GM23338 (cell line): ENCODE data around the gene FAT3. TPM values are rescaled to one million over a fixed set of nuclear protein-coding genes. Genes with fewer than 3 reads are reported as not detected.
A peak's percentile ranks its signal among the peaks of the same experiment; 100 is the strongest.

ENCODE experiments used
- ATAC-seq: fragments of 200-7000 bp; cut with Tn5 transposase; 3 replicates; pipeline ENCODE4 v1.9.1; 2020
- DNase-seq: peaks from one replicate; pipeline ENCODE4 v3.0.0-alpha.2; 2015; ENCODE audit warnings: low spot score
- H2AFZ ChIP-seq: fragments of 200-600 bp; sonication (generic); 2 replicates; pipeline ENCODE4 v1.8.0; 2016; ENCODE audit warnings: antibody characterized with exemption, mild to moderate bottlenecking, moderate library complexity
- H3F3A ChIP-seq: fragments of 200-600 bp; sonication (generic); replicated peaks from 2 replicates; pipeline ENCODE4 v1.8.0; 2017; ENCODE audit warnings: antibody characterized with exemption, mixed run types, low read depth
- H3K27ac ChIP-seq: fragments of 200-600 bp; sonication (generic); 2 replicates; pipeline ENCODE4 v1.6.1; 2016; ENCODE audit warnings: low read depth
- H3K27me3 ChIP-seq: fragments of 200-600 bp; sonication (generic); 2 replicates; pipeline ENCODE4 v1.8.0; 2016; ENCODE audit warnings: mild to moderate bottlenecking, mixed run types, moderate library complexity; ENCODE audit not compliant: insufficient read depth
- H3K36me3 ChIP-seq: fragments of 200-600 bp; sonication (generic); 2 replicates; pipeline ENCODE4 v1.8.0; 2016; ENCODE audit warnings: mild to moderate bottlenecking; ENCODE audit not compliant: insufficient read depth
- H3K4me1 ChIP-seq: fragments of 200-600 bp; sonication (generic); 2 replicates; pipeline ENCODE4 v1.8.0; 2016; ENCODE audit warnings: mild to moderate bottlenecking, moderate library complexity; ENCODE audit not compliant: insufficient read depth
- H3K4me2 ChIP-seq: fragments of 200-600 bp; sonication (generic); 2 replicates; pipeline ENCODE4 v1.7.1; 2017; ENCODE audit warnings: mixed run types
- H3K4me3 ChIP-seq: fragments of 200-600 bp; sonication (generic); 2 replicates; pipeline ENCODE4 v1.6.1; 2016; ENCODE audit warnings: mixed run types
- H3K79me2 ChIP-seq: fragments of 200-600 bp; sonication (generic); replicated peaks from 2 replicates; pipeline ENCODE4 v1.8.0; 2017; ENCODE audit warnings: mild to moderate bottlenecking; ENCODE audit not compliant: insufficient read depth
- H3K9me2 ChIP-seq: fragments of 200-600 bp; sonication (generic); 2 replicates; pipeline ENCODE4 v1.8.0; 2017; ENCODE audit not compliant: insufficient read depth
- H4K20me1 ChIP-seq: fragments of 200-600 bp; sonication (generic); replicated peaks from 2 replicates; pipeline ENCODE4 v1.8.0; 2017; ENCODE audit warnings: mild to moderate bottlenecking; ENCODE audit not compliant: insufficient read depth
- H3K27ac Mint-ChIP-seq: 2 replicates; pipeline ENCODE4 v1.8.0; 2020; ENCODE audit warnings: inconsistent platforms, mild to moderate bottlenecking, moderate library complexity, mixed read lengths
- H3K27me3 Mint-ChIP-seq: 3 replicates; pipeline ENCODE4 v1.8.0; 2022; ENCODE audit warnings: low read depth, mild to moderate bottlenecking, moderate library complexity, mixed read lengths, inconsistent platforms; ENCODE audit not compliant: insufficient read depth, poor library complexity
- H3K36me3 Mint-ChIP-seq: 3 replicates; pipeline ENCODE4 v1.8.0; 2021; ENCODE audit warnings: low read depth, mild to moderate bottlenecking, inconsistent platforms, moderate library complexity, mixed read lengths
- H3K4me1 Mint-ChIP-seq: 3 replicates; pipeline ENCODE4 v1.8.0; 2020; ENCODE audit warnings: mild to moderate bottlenecking, inconsistent platforms, mixed read lengths
- H3K4me3 Mint-ChIP-seq: 3 replicates; pipeline ENCODE4 v1.8.0; 2021; ENCODE audit warnings: moderate library complexity, mild to moderate bottlenecking, inconsistent platforms, mixed read lengths
- H3K9me3 Mint-ChIP-seq: 3 replicates; pipeline ENCODE4 v1.8.0; 2020; ENCODE audit warnings: moderate library complexity, mild to moderate bottlenecking, inconsistent platforms, mixed read lengths
- ETS1 ChIP-seq: IDR thresholded peaks from 2 replicates; pipeline ENCODE4 v1.6.1; 2016; ENCODE audit warnings: antibody characterized with exemption
- EZH2 ChIP-seq: fragments of 200-600 bp; sonication (generic); IDR thresholded peaks from one replicate; pipeline ENCODE4 v1.8.0; 2017; ENCODE audit warnings: antibody characterized with exemption, mild to moderate bottlenecking, low read depth; ENCODE audit not compliant: unreplicated experiment
- STAT1 ChIP-seq: IDR thresholded peaks from one replicate; pipeline ENCODE4 v1.6.1; 2016; ENCODE audit warnings: antibody characterized with exemption; ENCODE audit not compliant: unreplicated experiment
- ZNF114 ChIP-seq: fragments of 250-450 bp; sonication (Bioruptor Pico); IDR thresholded peaks from 2 replicates; pipeline ENCODE4 v1.5.0; 2020; ENCODE audit warnings: mild to moderate bottlenecking, moderate library complexity
- ZNF462 ChIP-seq: fragments of 250-450 bp; sonication (Bioruptor Pico); IDR thresholded peaks from 2 replicates; pipeline ENCODE4 v1.5.0; 2020; ENCODE audit warnings: mild to moderate bottlenecking, moderate library complexity
- polyA plus RNA-seq: library from polyadenylated mRNA; unstranded; fragments of >200 nt; fragmentation: Nextera tagmentation; extraction: Ambion mirVana; gene quantifications from 2 replicates; pipeline ENCODE4 v1.2.1, GENCODE V29; 2016
- total RNA-seq: library from RNA; depleted of rRNA; stranded (reverse); fragments of >200 nt; shearing (Covaris generic); gene quantifications from 2 replicates; pipeline ENCODE4 v1.2.3, GENCODE V29; 2014

FAT3 gene
- total and polyA plus RNA-seq, 2 experiments from 2014 or later, result 9.0 to 78.0 TPM

GRCh38 chr11:92246630-92247029 lies 22.0 kb downstream of the FAT3 start (continued):
- TF ChIP-seq ZNF114 (CRISPR knock-in tag), result no peak

DNA sequence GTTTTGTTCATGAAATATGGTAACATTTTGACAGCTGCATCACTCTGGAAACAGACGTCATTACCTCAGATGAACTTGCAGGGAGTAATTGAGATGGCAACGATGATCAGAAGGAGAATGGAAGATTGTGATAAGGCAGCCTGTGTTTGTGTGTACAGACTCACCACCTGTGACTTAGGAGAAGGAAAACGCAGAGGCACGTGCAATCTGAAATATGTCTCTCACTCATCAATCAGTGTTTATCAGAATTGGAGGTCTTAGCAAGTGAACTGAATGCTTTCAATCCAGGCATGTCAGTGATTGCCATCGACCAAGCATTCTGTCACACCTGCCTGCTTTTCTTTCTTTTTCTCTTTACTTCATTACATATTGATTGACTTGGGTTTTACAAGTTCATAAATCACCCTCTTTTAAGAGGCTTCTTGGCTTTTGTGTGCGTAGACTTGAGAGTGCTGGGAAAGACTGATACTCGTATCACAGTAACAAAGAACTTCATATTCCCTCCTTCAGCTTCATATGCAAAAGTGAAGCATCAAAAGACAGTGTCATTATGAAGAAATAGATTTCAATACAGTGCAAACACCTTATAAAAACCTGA lies 24.6 kb downstream of the FAT3 start:
- Histone ChIP-seq H2AFZ (no peak overlapping the region), H3K4me2 (no peak overlapping the region), H3K9me2 (no peaks in the 10 kb centered on the region), H3K36me3 (no peaks in the 10 kb centered on the region), H3K4me3 (no peak overlapping the region), H3K4me1 (peaks cover 64% of the 10 kb centered on the region), H3K27ac (peak overlapping the region; percentile 2; the same call in 1 of the 2 replicates), H3K27me3 (no peaks in the 10 kb centered on the region), H3F3A (no peaks in the 10 kb centered on the region), H4K20me1 (no peaks in the 10 kb centered on the region; the same call in 1 of the 2 replicates), H3K79me2 (peaks cover 99% of the 10 kb centered on the region)
- Mint-ChIP-seq H3K27ac (no peak overlapping the region; the same call in 1 of the 2 replicates), H3K36me3 (peaks cover 13% of the 10 kb centered on the region), H3K9me3 (peaks cover 3% of the 10 kb centered on the region; the same call in 1 of the 3 replicates), H3K4me1 (peaks cover 43% of the 10 kb centered on the region), H3K4me3 (no peak overlapping the region), H3K27me3 (peaks cover 3% of the 10 kb centered on the region)
- TF ChIP-seq ZNF462 (no peak), ETS1 (no peak), STAT1 (no peak), EZH2 (no peak)
- ATAC-seq (no peak), DNase-seq (no peak)
